Measurements from ENCODE around the gene SGSM1. TPM values are rescaled to one million over a fixed set of nuclear protein-coding genes. Genes with fewer than 3 reads are reported as not detected.
A peak's percentile ranks its signal among the peaks of the same experiment; 100 is the strongest.

Gene SGSM1
- not detected in 2 replicates for total RNA-seq (2014; rRNA removed; shearing (Covaris generic); ENCODE audit: low replicate concordance)

GRCh38 chr22:24805790-24806662 lies at the start of gene SGSM1:
SGSM1 (plus strand) TSS chr22:24806211; CDS start chr22:24806326, 115 bp downstream.
- Histone ChIP-seq H3K9me2 (replicated peaks; ENCODE audit: insufficient read depth, low read length) (no peaks in the 10 kb centered on the region), H3K36me3 (ENCODE audit: insufficient read depth, low read length) (no peaks in the 10 kb centered on the region), H3K9ac (ENCODE audit: low read length) (no peak within 1 kb of the TSS), H3K27me3 (ENCODE audit: low read length) (no peaks in the 10 kb centered on the region), H2AFZ (ENCODE audit: low read length) (no peak within 1 kb of the TSS), H3K27ac (ENCODE audit: low read length) (no peak within 1 kb of the TSS), H3K4me1 (ENCODE audit: low read length) (no peaks in the 10 kb centered on the region), H3K4me3 (ENCODE audit: low read length) (no peak within 1 kb of the TSS), H4K20me1 (ENCODE audit: insufficient read depth, low read depth, low read length) (no peaks in the 10 kb centered on the region), H3K4me2 (ENCODE audit: low read depth, low read length, poor library complexity, severe bottlenecking) (peak within 1 kb of the TSS; percentile 15), H3K9me3 (ENCODE audit: low read length) (no peaks in the 10 kb centered on the region), H3K79me2 (ENCODE audit: low read length) (no peaks in the 10 kb centered on the region)
- peak; percentile 72 for DNase-seq

GRCh38 chr22:24758164-24758799 lies 47.7 kb upstream of the SGSM1 start:
- no peak overlapping the region for H3K4me2 ChIP-seq (ENCODE audit: low read depth, low read length, poor library complexity, severe bottlenecking)
- no peak overlapping the region for H3K27ac ChIP-seq (ENCODE audit: low read length)
- H3K4me1 ChIP-seq (ENCODE audit: low read length): no peaks in the 10 kb centered on the region
- no peak overlapping the region for H3K4me3 ChIP-seq (ENCODE audit: low read length)
- DNase-seq: peak; percentile 83
- H3K27me3 ChIP-seq (ENCODE audit: low read length): no peaks in the 10 kb centered on the region; the same call in 1 of the 2 replicates
- no peaks in the 10 kb centered on the region for H4K20me1 ChIP-seq (ENCODE audit: insufficient read depth, low read depth, low read length)
- H2AFZ ChIP-seq (ENCODE audit: low read length): no peak overlapping the region
- no peaks in the 10 kb centered on the region for H3K9me3 ChIP-seq (ENCODE audit: low read length)
- H3K79me2 ChIP-seq (ENCODE audit: low read length): no peaks in the 10 kb centered on the region
- no peaks in the 10 kb centered on the region for H3K9me2 ChIP-seq (replicated peaks; ENCODE audit: insufficient read depth, low read length)
- H3K36me3 ChIP-seq (ENCODE audit: insufficient read depth, low read length): no peaks in the 10 kb centered on the region
- H3K9ac ChIP-seq (ENCODE audit: low read length): no peak overlapping the region

GRCh38 chr22:24759765-24760164 lies 46.2 kb upstream of the SGSM1 start:
- DNase-seq: no peak
- no peak overlapping the region for H2AFZ ChIP-seq (ENCODE audit: low read length)

GRCh38 chr22:24760708-24761306 lies 45.2 kb upstream of the SGSM1 start:
- Histone ChIP-seq H3K4me2 (ENCODE audit: low read depth, low read length, poor library complexity, severe bottlenecking) (no peak overlapping the region), H3K9me3 (ENCODE audit: low read length) (no peaks in the 10 kb centered on the region), H2AFZ (ENCODE audit: low read length) (no peak overlapping the region), H3K27me3 (ENCODE audit: low read length) (no peaks in the 10 kb centered on the region), H3K4me3 (ENCODE audit: low read length) (no peak overlapping the region), H3K36me3 (ENCODE audit: insufficient read depth, low read length) (no peaks in the 10 kb centered on the region), H3K9ac (ENCODE audit: low read length) (no peak overlapping the region), H3K79me2 (ENCODE audit: low read length) (no peaks in the 10 kb centered on the region), H4K20me1 (ENCODE audit: insufficient read depth, low read depth, low read length) (no peaks in the 10 kb centered on the region), H3K9me2 (replicated peaks; ENCODE audit: insufficient read depth, low read length) (no peaks in the 10 kb centered on the region), H3K4me1 (ENCODE audit: low read length) (no peaks in the 10 kb centered on the region), H3K27ac (ENCODE audit: low read length) (no peak overlapping the region)
- peak; percentile 7 for DNase-seq

More at GRCh38 chr22:24759765-24760164, 46.2 kb upstream of the SGSM1 start:
- H3K9me3 ChIP-seq (ENCODE audit: low read length): no peaks in the 10 kb centered on the region
- H3K4me3 ChIP-seq (ENCODE audit: low read length): no peak overlapping the region
- H3K27ac ChIP-seq (ENCODE audit: low read length): no peak overlapping the region
- H3K4me1 ChIP-seq (ENCODE audit: low read length): no peaks in the 10 kb centered on the region
- H3K9me2 ChIP-seq (replicated peaks; ENCODE audit: insufficient read depth, low read length): no peaks in the 10 kb centered on the region
- no peak overlapping the region for H3K4me2 ChIP-seq (ENCODE audit: low read depth, low read length, poor library complexity, severe bottlenecking)
- no peaks in the 10 kb centered on the region for H3K36me3 ChIP-seq (ENCODE audit: insufficient read depth, low read length)
- H3K27me3 ChIP-seq (ENCODE audit: low read length): no peaks in the 10 kb centered on the region
- no peaks in the 10 kb centered on the region for H4K20me1 ChIP-seq (ENCODE audit: insufficient read depth, low read depth, low read length)
- H3K79me2 ChIP-seq (ENCODE audit: low read length): no peaks in the 10 kb centered on the region
- H3K9ac ChIP-seq (ENCODE audit: low read length): no peak overlapping the region

GRCh38 chr22:24761888-24762675 lies 43.9 kb upstream of the SGSM1 start:
- DNase-seq: peak; percentile 37
- Histone ChIP-seq H4K20me1 (ENCODE audit: insufficient read depth, low read depth, low read length) (no peaks in the 10 kb centered on the region), H3K27me3 (ENCODE audit: low read length) (no peaks in the 10 kb centered on the region), H3K9me3 (ENCODE audit: low read length) (no peaks in the 10 kb centered on the region), H3K9me2 (replicated peaks; ENCODE audit: insufficient read depth, low read length) (no peaks in the 10 kb centered on the region), H3K4me1 (ENCODE audit: low read length) (no peaks in the 10 kb centered on the region), H3K4me2 (ENCODE audit: low read depth, low read length, poor library complexity, severe bottlenecking) (no peak overlapping the region), H3K36me3 (ENCODE audit: insufficient read depth, low read length) (no peaks in the 10 kb centered on the region), H3K79me2 (ENCODE audit: low read length) (no peaks in the 10 kb centered on the region), H3K27ac (ENCODE audit: low read length) (no peak overlapping the region), H3K9ac (ENCODE audit: low read length) (no peak overlapping the region), H3K4me3 (ENCODE audit: low read length) (no peak overlapping the region), H2AFZ (ENCODE audit: low read length) (no peak overlapping the region)

- no peaks in the 10 kb centered on the region for H4K20me1 ChIP-seq (ENCODE audit: insufficient read depth, low read depth, low read length)
- H3K36me3 ChIP-seq (ENCODE audit: insufficient read depth, low read length): no peaks in the 10 kb centered on the region
- peak; percentile 14 for DNase-seq
- H3K4me3 ChIP-seq (ENCODE audit: low read length): no peak overlapping the region
- no peak overlapping the region for H3K27ac ChIP-seq (ENCODE audit: low read length)
- no peaks in the 10 kb centered on the region for H3K27me3 ChIP-seq (ENCODE audit: low read length)
- no peak overlapping the region for H3K9ac ChIP-seq (ENCODE audit: low read length)
- H3K4me1 ChIP-seq (ENCODE audit: low read length): no peaks in the 10 kb centered on the region
- H3K4me2 ChIP-seq (ENCODE audit: low read depth, low read length, poor library complexity, severe bottlenecking): no peak overlapping the region
- H2AFZ ChIP-seq (ENCODE audit: low read length): no peak overlapping the region
- H3K9me3 ChIP-seq (ENCODE audit: low read length): no peaks in the 10 kb centered on the region
- no peaks in the 10 kb centered on the region for H3K79me2 ChIP-seq (ENCODE audit: low read length)
- no peaks in the 10 kb centered on the region for H3K9me2 ChIP-seq (replicated peaks; ENCODE audit: insufficient read depth, low read length)
Observed at GRCh38 chr22:24763872-24764485, 42.0 kb upstream of the SGSM1 start.

GRCh38 chr22:24765166-24765565 lies 40.8 kb upstream of the SGSM1 start:
- H3K4me1 ChIP-seq (ENCODE audit: low read length): no peaks in the 10 kb centered on the region
- peak; percentile 25 for DNase-seq
- no peak overlapping the region for H3K4me3 ChIP-seq (ENCODE audit: low read length)
- H3K36me3 ChIP-seq (ENCODE audit: insufficient read depth, low read length): no peaks in the 10 kb centered on the region
- no peaks in the 10 kb centered on the region for H3K79me2 ChIP-seq (ENCODE audit: low read length)
- no peaks in the 10 kb centered on the region for H4K20me1 ChIP-seq (ENCODE audit: insufficient read depth, low read depth, low read length)
- H3K4me2 ChIP-seq (ENCODE audit: low read depth, low read length, poor library complexity, severe bottlenecking): no peak overlapping the region
- H3K27ac ChIP-seq (ENCODE audit: low read length): no peak overlapping the region
- H3K9me2 ChIP-seq (replicated peaks; ENCODE audit: insufficient read depth, low read length): no peaks in the 10 kb centered on the region
- no peak overlapping the region for H3K9ac ChIP-seq (ENCODE audit: low read length)
- H3K27me3 ChIP-seq (ENCODE audit: low read length): no peaks in the 10 kb centered on the region
- H2AFZ ChIP-seq (ENCODE audit: low read length): no peak overlapping the region
- no peaks in the 10 kb centered on the region for H3K9me3 ChIP-seq (ENCODE audit: low read length)

Measured in Karpas-422 (cell line).